Suprapubic skin (tissue), 4 donors: ENCODE measurements around the gene ZDHHC14. TPM values are rescaled to one million over a fixed set of nuclear protein-coding genes. Genes with fewer than 3 reads are reported as not detected.

Source experiments
- DNase-seq, 2 donors: peaks; one replicate each; pipeline ENCODE4 v3.0.0-alpha.2; 2019; ENCODE audit warnings: low spot score in 2 of 2
- H3K27ac ChIP-seq: fragments of 200-600 bp; sonication (generic); one replicate; pipeline ENCODE4 v1.5.1; 2019
- H3K27me3 ChIP-seq: fragments of 200-600 bp; sonication (generic); one replicate; pipeline ENCODE4 v1.5.1; 2019
- H3K36me3 ChIP-seq: fragments of 200-600 bp; sonication (generic); one replicate; pipeline ENCODE4 v1.5.1; 2019
- H3K4me1 ChIP-seq: fragments of 200-600 bp; sonication (generic); one replicate; pipeline ENCODE4 v1.5.1; 2019
- H3K4me3 ChIP-seq: fragments of 200-600 bp; sonication (generic); one replicate; pipeline ENCODE4 v1.5.1; 2019; ENCODE audit warnings: mild to moderate bottlenecking
- H3K9me3 ChIP-seq: fragments of 200-600 bp; sonication (generic); one replicate; pipeline ENCODE4 v1.5.1; 2019
- EP300 ChIP-seq: sonication (generic); formaldehyde crosslinking; IDR thresholded peaks from one replicate; pipeline ENCODE4 v1.6.1; 2017; ENCODE audit warnings: antibody characterized with exemption
- POLR2A ChIP-seq, 2 donors: fragments of 450-650 bp; IDR thresholded peaks; one replicate each; pipeline ENCODE4 v1.6.1; 2017; ENCODE audit warnings: antibody characterized with exemption in 2 of 2, mild to moderate bottlenecking in 2 of 2, moderate library complexity in 2 of 2
- POLR2AphosphoS5 ChIP-seq, 3 donors: sonication (generic); formaldehyde crosslinking; IDR thresholded peaks; one replicate each; pipeline ENCODE4 v1.6.1; 2017; ENCODE audit warnings: antibody characterized with exemption in 3 of 3
- WGBS: methylation state at CpG from one replicate; pipeline ENCODE4 v1.1.5; 2018; 5-methylcytosine and 5-hydroxymethylcytosine counted together
- total RNA-seq, 4 donors: library from RNA; depleted of rRNA; stranded (reverse); fragments of >200 nt; gene quantifications; one replicate each; pipeline ENCODE4 v1.1.0, GENCODE V29; 2016
- TF ChIP-seq, protein P1 (sequence below), 2 donors: fragments of 200-600 bp in 1 of 2; fragments of 450-650 bp in 1 of 2; sonication (generic) in 1 of 2; IDR thresholded peaks; one replicate each; pipeline ENCODE4 v1.5.1; 2016 to 2019; ENCODE audit warnings: antibody characterized with exemption in 2 of 2, mild to moderate bottlenecking in 1 of 2, moderate library complexity in 1 of 2

Gene ZDHHC14
- total RNA-seq, 4 donors from 2014 or later: 4.3 to 9.9 (median 7.7) TPM

GRCh38 chr6:157385482-157385881, 4.5 kb downstream of the ZDHHC14 start:
- H3K4me1 ChIP-seq: peaks cover 19% of the 10 kb centered on the region
- no peaks in the 10 kb centered on the region for H3K27me3 ChIP-seq
- no peak for DNase-seq
- H3K9me3 ChIP-seq: no peaks in the 10 kb centered on the region
- no peaks in the 10 kb centered on the region for H3K36me3 ChIP-seq
- H3K27ac ChIP-seq: no peak overlapping the region
- H3K4me3 ChIP-seq: no peak overlapping the region
- no peak for TF ChIP-seq POLR2A (IDR thresholded peaks at IDR 0.05)
- no peak for TF ChIP-seq POLR2AphosphoS5 (IDR thresholded peaks at IDR 0.05)
- TF ChIP-seq, protein P1, sequence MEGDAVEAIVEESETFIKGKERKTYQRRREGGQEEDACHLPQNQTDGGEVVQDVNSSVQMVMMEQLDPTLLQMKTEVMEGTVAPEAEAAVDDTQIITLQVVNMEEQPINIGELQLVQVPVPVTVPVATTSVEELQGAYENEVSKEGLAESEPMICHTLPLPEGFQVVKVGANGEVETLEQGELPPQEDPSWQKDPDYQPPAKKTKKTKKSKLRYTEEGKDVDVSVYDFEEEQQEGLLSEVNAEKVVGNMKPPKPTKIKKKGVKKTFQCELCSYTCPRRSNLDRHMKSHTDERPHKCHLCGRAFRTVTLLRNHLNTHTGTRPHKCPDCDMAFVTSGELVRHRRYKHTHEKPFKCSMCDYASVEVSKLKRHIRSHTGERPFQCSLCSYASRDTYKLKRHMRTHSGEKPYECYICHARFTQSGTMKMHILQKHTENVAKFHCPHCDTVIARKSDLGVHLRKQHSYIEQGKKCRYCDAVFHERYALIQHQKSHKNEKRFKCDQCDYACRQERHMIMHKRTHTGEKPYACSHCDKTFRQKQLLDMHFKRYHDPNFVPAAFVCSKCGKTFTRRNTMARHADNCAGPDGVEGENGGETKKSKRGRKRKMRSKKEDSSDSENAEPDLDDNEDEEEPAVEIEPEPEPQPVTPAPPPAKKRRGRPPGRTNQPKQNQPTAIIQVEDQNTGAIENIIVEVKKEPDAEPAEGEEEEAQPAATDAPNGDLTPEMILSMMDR (IDR thresholded peaks at IDR 0.05): no peak
- no peak for TF ChIP-seq EP300
- WGBS: 47% methylated on average over 2 of the region's 2 CpGs

GRCh38 chr6:157386023-157386422, 5.0 kb downstream of the ZDHHC14 start:
- DNase-seq: no peak
- no peak for TF ChIP-seq EP300
- no peak for TF ChIP-seq POLR2AphosphoS5 (IDR thresholded peaks at IDR 0.05)
- H3K36me3 ChIP-seq: no peaks in the 10 kb centered on the region
- H3K27ac ChIP-seq: no peak overlapping the region
- no peaks in the 10 kb centered on the region for H3K9me3 ChIP-seq
- H3K27me3 ChIP-seq: no peaks in the 10 kb centered on the region
- H3K4me3 ChIP-seq: no peak overlapping the region
- 92% methylated on average over 6 of the region's 6 CpGs for WGBS
- H3K4me1 ChIP-seq: peaks cover 19% of the 10 kb centered on the region

- Histone ChIP-seq H3K9me3 (no peaks in the 10 kb centered on the region), H3K4me3 (no peak overlapping the region), H3K4me1 (peaks cover 19% of the 10 kb centered on the region), H3K36me3 (no peaks in the 10 kb centered on the region), H3K27ac (no peak overlapping the region), H3K27me3 (no peaks in the 10 kb centered on the region)
- DNase-seq: no peak
- WGBS: 86% methylated on average over 3 of the region's 3 CpGs
- no peak for TF ChIP-seq EP300
- TF ChIP-seq, protein P1 (IDR thresholded peaks at IDR 0.05): no peak
- no peak for TF ChIP-seq POLR2A (IDR thresholded peaks at IDR 0.05)
- TF ChIP-seq POLR2AphosphoS5 (IDR thresholded peaks at IDR 0.05): no peak
These were observed 5.5 kb downstream of the ZDHHC14 start for GRCh38 chr6:157386454-157386853.

GRCh38 chr6:157388924-157389323, 7.9 kb downstream of the ZDHHC14 start:
- no peaks in the 10 kb centered on the region for H3K9me3 ChIP-seq

GRCh38 chr6:157390273-157391060, 9.5 kb downstream of the ZDHHC14 start:
- no peaks in the 10 kb centered on the region for H3K36me3 ChIP-seq
- 99% methylated on average over 4 of the region's 4 CpGs for whole genome bisulfite sequencing

More at GRCh38 chr6:157388924-157389323, 7.9 kb downstream of the ZDHHC14 start:
- no peak overlapping the region for H3K4me3 ChIP-seq
- no peak for TF ChIP-seq POLR2AphosphoS5 (IDR thresholded peaks at IDR 0.05)
- WGBS: 93% methylated on average over 2 of the region's 2 CpGs
- H3K36me3 ChIP-seq: no peaks in the 10 kb centered on the region
- no peak for DNase-seq
- H3K4me1 ChIP-seq: peaks cover 2% of the 10 kb centered on the region
- H3K27ac ChIP-seq: no peak overlapping the region
- H3K27me3 ChIP-seq: no peaks in the 10 kb centered on the region

More at GRCh38 chr6:157390273-157391060, 9.5 kb downstream of the ZDHHC14 start:
- H3K9me3 ChIP-seq: no peaks in the 10 kb centered on the region
- TF ChIP-seq EP300 (no peak), POLR2AphosphoS5 (IDR thresholded peaks at IDR 0.05) (no peak), POLR2A (IDR thresholded peaks at IDR 0.05) (no peak)
- TF ChIP-seq, protein P1 (IDR thresholded peaks at IDR 0.05): no peak
- DNase-seq: no peak
- H3K27ac ChIP-seq: no peak overlapping the region
- H3K4me3 ChIP-seq: no peak overlapping the region
- no peaks in the 10 kb centered on the region for H3K4me1 ChIP-seq
- no peaks in the 10 kb centered on the region for H3K27me3 ChIP-seq
